ENCODE results near the gene ARRDC3. TPM values are rescaled to one million over a fixed set of nuclear protein-coding genes. Genes with fewer than 3 reads are reported as not detected.
A peak's percentile ranks its signal among the peaks of the same experiment; 100 is the strongest.

The ARRDC3 gene
- total and polyA plus RNA-seq, 10 of the 15 experiments (the other 5 are each of a cell fraction or from before 2014, with no cell fraction given), result 2.3 to 14.0 (median 8.6) TPM

DNA sequence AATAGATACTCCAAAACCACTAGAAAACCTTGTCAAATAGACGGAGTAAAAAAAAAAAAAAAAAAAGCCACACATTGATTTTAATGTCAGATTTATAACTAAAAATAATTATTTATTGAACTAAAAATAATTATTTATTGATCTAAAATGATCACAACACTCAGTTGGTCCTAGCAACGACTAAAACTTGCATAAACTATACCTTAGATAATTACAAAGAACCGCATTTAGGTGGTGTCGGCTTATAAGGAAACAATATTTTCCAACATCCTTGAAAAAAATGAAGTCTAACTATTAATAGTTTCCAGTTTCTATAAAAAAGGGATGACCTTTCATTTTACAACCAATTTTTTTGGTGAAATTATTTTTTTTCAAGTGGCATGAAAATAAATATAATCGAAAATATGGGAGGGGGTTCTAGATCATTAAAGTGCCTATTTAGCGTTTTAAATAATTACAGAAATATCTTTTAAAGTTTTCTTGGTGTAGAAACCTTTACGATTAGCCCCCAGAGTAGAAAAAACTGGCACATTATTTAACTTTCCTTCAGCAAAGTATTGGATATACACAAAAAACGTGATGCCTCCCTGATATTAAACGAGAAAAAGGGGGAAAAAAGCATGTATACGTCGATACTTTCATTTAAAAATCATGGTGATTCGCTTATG, 3.7 kb downstream of the ARRDC3 start (continued):
- TF ChIP-seq, protein P1, sequence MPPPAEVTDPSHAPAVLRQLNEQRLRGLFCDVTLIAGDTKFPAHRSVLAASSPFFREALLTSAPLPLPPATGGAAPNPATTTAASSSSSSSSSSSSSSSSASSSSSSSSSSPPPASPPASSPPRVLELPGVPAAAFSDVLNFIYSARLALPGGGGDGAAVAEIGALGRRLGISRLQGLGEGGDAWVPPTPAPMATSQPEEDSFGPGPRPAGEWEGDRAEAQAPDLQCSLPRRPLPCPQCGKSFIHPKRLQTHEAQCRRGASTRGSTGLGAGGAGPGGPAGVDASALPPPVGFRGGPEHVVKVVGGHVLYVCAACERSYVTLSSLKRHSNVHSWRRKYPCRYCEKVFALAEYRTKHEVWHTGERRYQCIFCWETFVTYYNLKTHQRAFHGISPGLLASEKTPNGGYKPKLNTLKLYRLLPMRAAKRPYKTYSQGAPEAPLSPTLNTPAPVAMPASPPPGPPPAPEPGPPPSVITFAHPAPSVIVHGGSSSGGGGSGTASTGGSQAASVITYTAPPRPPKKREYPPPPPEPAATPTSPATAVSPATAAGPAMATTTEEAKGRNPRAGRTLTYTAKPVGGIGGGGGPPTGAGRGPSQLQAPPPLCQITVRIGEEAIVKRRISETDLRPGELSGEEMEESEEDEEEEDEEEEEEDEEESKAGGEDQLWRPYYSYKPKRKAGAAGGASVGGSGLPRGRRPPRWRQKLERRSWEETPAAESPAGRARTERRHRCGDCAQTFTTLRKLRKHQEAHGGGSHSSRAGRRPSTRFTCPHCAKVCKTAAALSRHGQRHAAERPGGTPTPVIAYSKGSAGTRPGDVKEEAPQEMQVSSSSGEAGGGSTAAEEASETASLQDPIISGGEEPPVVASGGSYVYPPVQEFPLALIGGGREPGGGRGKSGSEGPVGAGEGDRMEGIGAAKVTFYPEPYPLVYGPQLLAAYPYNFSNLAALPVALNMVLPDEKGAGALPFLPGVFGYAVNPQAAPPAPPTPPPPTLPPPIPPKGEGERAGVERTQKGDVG (CRISPR knock-in tag; IDR thresholded peaks at IDR 0.05), result no peak
- peak; percentile 30; the same call in 1 of the 2 replicates for TF ChIP-seq CHD1 (IDR thresholded peaks at IDR 0.05; ENCODE audit: low read depth, low read length)
- no peak for TF ChIP-seq TARDBP (IDR thresholded peaks at IDR 0.05; ENCODE audit: borderline replicate concordance)
- no peak for TF ChIP-seq ETV6 (conservative IDR thresholded peaks at IDR 0.05 in 1 of 2, IDR thresholded peaks at IDR 0.05 in 1 of 2; ENCODE audit: borderline replicate concordance in 1 of 2, low read depth in 1 of 2)
- no peak for TF ChIP-seq ZSCAN29 (IDR thresholded peaks at IDR 0.05)
- no peak for TF ChIP-seq MTA3 (IDR thresholded peaks at IDR 0.05; ENCODE audit: borderline replicate concordance, low read length)
- TF ChIP-seq GABPA (IDR thresholded peaks at IDR 0.05; ENCODE audit: low read depth), result no peak
- TF ChIP-seq, protein P2, sequence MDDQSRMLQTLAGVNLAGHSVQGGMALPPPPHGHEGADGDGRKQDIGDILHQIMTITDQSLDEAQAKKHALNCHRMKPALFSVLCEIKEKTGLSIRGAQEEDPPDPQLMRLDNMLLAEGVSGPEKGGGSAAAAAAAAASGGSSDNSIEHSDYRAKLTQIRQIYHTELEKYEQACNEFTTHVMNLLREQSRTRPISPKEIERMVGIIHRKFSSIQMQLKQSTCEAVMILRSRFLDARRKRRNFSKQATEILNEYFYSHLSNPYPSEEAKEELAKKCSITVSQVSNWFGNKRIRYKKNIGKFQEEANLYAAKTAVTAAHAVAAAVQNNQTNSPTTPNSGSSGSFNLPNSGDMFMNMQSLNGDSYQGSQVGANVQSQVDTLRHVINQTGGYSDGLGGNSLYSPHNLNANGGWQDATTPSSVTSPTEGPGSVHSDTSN (IDR thresholded peaks at IDR 0.05; ENCODE audit: insufficient replicate concordance, low read depth, low read length), result no peak
- TF ChIP-seq, protein P3, sequence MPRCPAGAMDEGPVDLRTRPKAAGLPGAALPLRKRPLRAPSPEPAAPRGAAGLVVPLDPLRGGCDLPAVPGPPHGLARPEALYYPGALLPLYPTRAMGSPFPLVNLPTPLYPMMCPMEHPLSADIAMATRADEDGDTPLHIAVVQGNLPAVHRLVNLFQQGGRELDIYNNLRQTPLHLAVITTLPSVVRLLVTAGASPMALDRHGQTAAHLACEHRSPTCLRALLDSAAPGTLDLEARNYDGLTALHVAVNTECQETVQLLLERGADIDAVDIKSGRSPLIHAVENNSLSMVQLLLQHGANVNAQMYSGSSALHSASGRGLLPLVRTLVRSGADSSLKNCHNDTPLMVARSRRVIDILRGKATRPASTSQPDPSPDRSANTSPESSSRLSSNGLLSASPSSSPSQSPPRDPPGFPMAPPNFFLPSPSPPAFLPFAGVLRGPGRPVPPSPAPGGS (IDR thresholded peaks at IDR 0.05; ENCODE audit: borderline replicate concordance, insufficient read depth, low read depth, low read length, poor library complexity, severe bottlenecking), result no peak
- no peak for TF ChIP-seq STAT1 (conservative IDR thresholded peaks at IDR 0.05)
- TF ChIP-seq MTA2 (IDR thresholded peaks at IDR 0.05; ENCODE audit: low read depth), result no peak
- TF ChIP-seq CREM (IDR thresholded peaks at IDR 0.05; ENCODE audit: low read depth), result no peak
- no peak for TF ChIP-seq EGR1 (IDR thresholded peaks at IDR 0.05; ENCODE audit: borderline replicate concordance in 1 of 2, low read depth in 2 of 2, low read length in 2 of 2)
- no peak for TF ChIP-seq EED (IDR thresholded peaks at IDR 0.05; ENCODE audit: low read depth)
- no peak for TF ChIP-seq SMAD1 (IDR thresholded peaks at IDR 0.05; ENCODE audit: low read depth, partially characterized antibody)
- no peak for TF ChIP-seq SIX5 (IDR thresholded peaks at IDR 0.05; ENCODE audit: low read depth, low read length, severe bottlenecking)
- no peak for TF ChIP-seq ZZZ3 (IDR thresholded peaks at IDR 0.05; ENCODE audit: control insufficient read depth, insufficient read length, low read depth)
- TF ChIP-seq, protein P4, sequence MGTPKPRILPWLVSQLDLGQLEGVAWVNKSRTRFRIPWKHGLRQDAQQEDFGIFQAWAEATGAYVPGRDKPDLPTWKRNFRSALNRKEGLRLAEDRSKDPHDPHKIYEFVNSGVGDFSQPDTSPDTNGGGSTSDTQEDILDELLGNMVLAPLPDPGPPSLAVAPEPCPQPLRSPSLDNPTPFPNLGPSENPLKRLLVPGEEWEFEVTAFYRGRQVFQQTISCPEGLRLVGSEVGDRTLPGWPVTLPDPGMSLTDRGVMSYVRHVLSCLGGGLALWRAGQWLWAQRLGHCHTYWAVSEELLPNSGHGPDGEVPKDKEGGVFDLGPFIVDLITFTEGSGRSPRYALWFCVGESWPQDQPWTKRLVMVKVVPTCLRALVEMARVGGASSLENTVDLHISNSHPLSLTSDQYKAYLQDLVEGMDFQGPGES (IDR thresholded peaks at IDR 0.05), result no peak
- TF ChIP-seq MYC (IDR thresholded peaks at IDR 0.05; ENCODE audit: insufficient read depth, insufficient read length, insufficient replicate concordance, low read length, severe bottlenecking), result no peak
- no peak for TF ChIP-seq TCF12 (IDR thresholded peaks at IDR 0.05; ENCODE audit: low read depth, low read length)
- TF ChIP-seq JUND (IDR thresholded peaks at IDR 0.05; ENCODE audit: low read depth, low read length), result no peak
